VCaP (cell line): ENCODE data around the gene MIF.

Experiments used
- H3K27ac ChIP-seq: fragments of 450-650 bp; 2 replicates; pipeline ENCODE4 v1.5.1; 2017
- CTCF ChIP-seq: fragments of 450-650 bp; conservative IDR thresholded peaks from 2 replicates; pipeline ENCODE4 v1.5.1; 2017; ENCODE audit warnings: mild to moderate bottlenecking, moderate library complexity

MIF gene

GRCh38 chr22:23893945-23894709, at the start of gene MIF:
Gene MIF (plus strand): TSS chr22:23894383. CDS start chr22:23894475, 92 bp downstream.
- peak; percentile 86 for TF ChIP-seq CTCF
- peak within 1 kb of the TSS; percentile 95 for H3K27ac ChIP-seq

- H3K27ac ChIP-seq = no peak overlapping the region
- no peak for TF ChIP-seq CTCF
Measured at GRCh38 chr22:23844739-23845202, 49.4 kb upstream of the MIF start.

GRCh38 chr22:23845265-23846080, 48.7 kb upstream of the MIF start:
- TF ChIP-seq CTCF = no peak

GRCh38 chr22:23846081-23846469, 48.1 kb upstream of the MIF start:
- no peak for TF ChIP-seq CTCF
- H3K27ac ChIP-seq = no peak overlapping the region

More at GRCh38 chr22:23845265-23846080, 48.7 kb upstream of the MIF start:
- H3K27ac ChIP-seq = no peak overlapping the region

GRCh38 chr22:23847310-23847920, 46.8 kb upstream of the MIF start:
- no peak overlapping the region for H3K27ac ChIP-seq

GRCh38 chr22:23847991-23848864, 46.0 kb upstream of the MIF start:
- TF ChIP-seq CTCF = no peak
- H3K27ac ChIP-seq = no peak overlapping the region

More at GRCh38 chr22:23847310-23847920, 46.8 kb upstream of the MIF start:
- TF ChIP-seq CTCF = no peak
